Gastrocnemius medialis (tissue), 4 donors: ENCODE results near the gene ZDHHC7.

Experiments
- POLR2A ChIP-seq, 2 donors: fragments of 450-650 bp; IDR thresholded peaks; one replicate each; pipeline ENCODE4 v1.6.1; 2017; ENCODE audit warnings: antibody characterized with exemption in 2 of 2, mild to moderate bottlenecking in 2 of 2, moderate library complexity in 2 of 2
- TF ChIP-seq, protein P1 (sequence below), 5 experiments: fragments of 450-650 bp in 3 of 5; fragments of 200-600 bp in 2 of 5; sonication (generic) in 2 of 5; IDR thresholded peaks in 4 of 5; conservative IDR thresholded peaks in 1 of 5; 1 replicate in 4 of 5; 2 replicates in 1 of 5; pipeline ENCODE4 v1.5.1; 2016 to 2019; ENCODE audit warnings: antibody characterized with exemption in 5 of 5, mild to moderate bottlenecking in 3 of 5, moderate library complexity in 3 of 5

DNA sequence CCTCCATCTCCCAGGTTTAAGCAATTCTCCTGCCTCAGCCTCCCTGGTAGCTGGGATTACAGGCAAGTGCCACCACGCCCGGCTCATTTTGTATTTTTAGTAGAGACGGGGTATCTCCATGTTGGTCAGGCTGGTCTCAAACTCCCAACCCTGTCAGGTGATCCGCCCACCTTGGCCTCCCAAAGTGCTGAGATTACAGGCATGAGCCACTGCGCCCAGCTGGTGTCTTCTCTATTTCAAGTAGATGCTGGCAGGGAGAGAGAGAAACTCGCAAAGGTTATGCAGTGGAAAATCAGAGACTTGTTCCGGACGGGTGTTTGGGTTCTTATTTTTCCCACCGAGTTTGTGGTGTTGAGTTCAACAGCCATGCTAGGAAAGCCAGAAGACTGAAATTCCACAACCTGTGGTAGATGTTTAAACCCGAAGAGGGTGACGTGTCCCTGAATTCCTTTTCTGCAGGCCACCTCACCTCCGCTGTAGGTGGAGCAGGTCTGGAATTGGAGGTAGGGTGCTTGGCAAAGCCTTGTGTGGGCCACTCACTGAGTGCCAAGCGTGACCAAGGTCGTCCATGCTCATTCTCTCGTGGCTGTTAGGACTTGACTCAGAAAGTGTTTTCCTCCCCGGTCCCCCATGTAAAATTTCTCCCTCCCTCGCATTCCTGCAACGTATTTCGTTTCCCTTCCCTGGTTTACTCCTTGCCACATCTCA, 7.3 kb upstream of the ZDHHC7 start:
- TF ChIP-seq, protein P1, sequence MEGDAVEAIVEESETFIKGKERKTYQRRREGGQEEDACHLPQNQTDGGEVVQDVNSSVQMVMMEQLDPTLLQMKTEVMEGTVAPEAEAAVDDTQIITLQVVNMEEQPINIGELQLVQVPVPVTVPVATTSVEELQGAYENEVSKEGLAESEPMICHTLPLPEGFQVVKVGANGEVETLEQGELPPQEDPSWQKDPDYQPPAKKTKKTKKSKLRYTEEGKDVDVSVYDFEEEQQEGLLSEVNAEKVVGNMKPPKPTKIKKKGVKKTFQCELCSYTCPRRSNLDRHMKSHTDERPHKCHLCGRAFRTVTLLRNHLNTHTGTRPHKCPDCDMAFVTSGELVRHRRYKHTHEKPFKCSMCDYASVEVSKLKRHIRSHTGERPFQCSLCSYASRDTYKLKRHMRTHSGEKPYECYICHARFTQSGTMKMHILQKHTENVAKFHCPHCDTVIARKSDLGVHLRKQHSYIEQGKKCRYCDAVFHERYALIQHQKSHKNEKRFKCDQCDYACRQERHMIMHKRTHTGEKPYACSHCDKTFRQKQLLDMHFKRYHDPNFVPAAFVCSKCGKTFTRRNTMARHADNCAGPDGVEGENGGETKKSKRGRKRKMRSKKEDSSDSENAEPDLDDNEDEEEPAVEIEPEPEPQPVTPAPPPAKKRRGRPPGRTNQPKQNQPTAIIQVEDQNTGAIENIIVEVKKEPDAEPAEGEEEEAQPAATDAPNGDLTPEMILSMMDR (IDR thresholded peaks at IDR 0.05 in 4 of 5, conservative IDR thresholded peaks at IDR 0.05 in 1 of 5) = no peak
- no peak for TF ChIP-seq POLR2A (IDR thresholded peaks at IDR 0.05)
